ENCODE results near the gene GRAMD1B.

DNA sequence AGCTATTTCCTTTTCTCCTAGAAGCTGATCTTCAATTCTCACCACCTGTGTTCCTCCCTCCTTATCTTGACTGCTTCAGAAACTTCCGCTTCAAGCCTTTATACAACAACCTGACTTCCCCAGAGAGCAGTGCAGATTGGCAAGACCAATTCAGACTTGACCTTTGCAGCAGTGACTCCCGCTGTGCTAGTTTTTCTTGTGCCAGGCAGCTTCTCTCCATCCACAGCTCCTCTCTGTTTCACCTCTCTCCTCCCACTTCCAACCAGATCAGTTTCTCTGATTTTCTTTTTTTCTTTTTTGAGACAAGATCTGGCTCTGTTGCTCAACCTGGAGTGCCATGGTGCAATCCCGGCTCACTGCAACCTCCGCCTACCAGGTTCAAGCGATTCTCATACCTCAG is 74.3 kb downstream of the GRAMD1B start:
- no peak for TF ChIP-seq POLR2A (IDR thresholded peaks at IDR 0.05)
- TF ChIP-seq, protein P1, sequence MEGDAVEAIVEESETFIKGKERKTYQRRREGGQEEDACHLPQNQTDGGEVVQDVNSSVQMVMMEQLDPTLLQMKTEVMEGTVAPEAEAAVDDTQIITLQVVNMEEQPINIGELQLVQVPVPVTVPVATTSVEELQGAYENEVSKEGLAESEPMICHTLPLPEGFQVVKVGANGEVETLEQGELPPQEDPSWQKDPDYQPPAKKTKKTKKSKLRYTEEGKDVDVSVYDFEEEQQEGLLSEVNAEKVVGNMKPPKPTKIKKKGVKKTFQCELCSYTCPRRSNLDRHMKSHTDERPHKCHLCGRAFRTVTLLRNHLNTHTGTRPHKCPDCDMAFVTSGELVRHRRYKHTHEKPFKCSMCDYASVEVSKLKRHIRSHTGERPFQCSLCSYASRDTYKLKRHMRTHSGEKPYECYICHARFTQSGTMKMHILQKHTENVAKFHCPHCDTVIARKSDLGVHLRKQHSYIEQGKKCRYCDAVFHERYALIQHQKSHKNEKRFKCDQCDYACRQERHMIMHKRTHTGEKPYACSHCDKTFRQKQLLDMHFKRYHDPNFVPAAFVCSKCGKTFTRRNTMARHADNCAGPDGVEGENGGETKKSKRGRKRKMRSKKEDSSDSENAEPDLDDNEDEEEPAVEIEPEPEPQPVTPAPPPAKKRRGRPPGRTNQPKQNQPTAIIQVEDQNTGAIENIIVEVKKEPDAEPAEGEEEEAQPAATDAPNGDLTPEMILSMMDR (IDR thresholded peaks at IDR 0.05) = no peak
